ENCODE data around the gene TLE3. TPM values are rescaled to one million over a fixed set of nuclear protein-coding genes. Genes with fewer than 3 reads are reported as not detected.
A peak's percentile ranks its signal among the peaks of the same experiment; 100 is the strongest.

Gene TLE3
- polyA plus RNA-seq, 2 of the 4 experiments (the other 2 are of a cell fraction): 4.6 to 5.3 TPM

GRCh38 chr15:70118599-70118998 is 20.9 kb upstream of the TLE3 start (continued):
- TF ChIP-seq ESRRA (IDR thresholded peaks at IDR 0.05; ENCODE audit: borderline replicate concordance, low read length) (no peak), RNF2 (IDR thresholded peaks at IDR 0.05; ENCODE audit: borderline replicate concordance, low read depth) (no peak), CBX8 (IDR thresholded peaks at IDR 0.05) (no peak), PHF8 (IDR thresholded peaks at IDR 0.05; ENCODE audit: borderline replicate concordance, low read depth) (no peak), NR3C1 (IDR thresholded peaks at IDR 0.05) (no peak), SREBF2 (IDR thresholded peaks at IDR 0.05) (no peak), HOXB5 (CRISPR knock-in tag; IDR thresholded peaks at IDR 0.05) (no peak), USF2 (IDR thresholded peaks at IDR 0.05) (no peak), MAFK (IDR thresholded peaks at IDR 0.05; ENCODE audit: partially characterized antibody) (no peak)
- TF ChIP-seq, protein P1, sequence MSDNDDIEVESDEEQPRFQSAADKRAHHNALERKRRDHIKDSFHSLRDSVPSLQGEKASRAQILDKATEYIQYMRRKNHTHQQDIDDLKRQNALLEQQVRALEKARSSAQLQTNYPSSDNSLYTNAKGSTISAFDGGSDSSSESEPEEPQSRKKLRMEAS (IDR thresholded peaks at IDR 0.05): no peak

- H3K9me3 ChIP-seq: no peaks in the 10 kb centered on the region
- ChIA-PET CTCF (interaction anchor here (2.6 kb wide), 1 partner anchor 13 kb away, joined by 11 read pairs; no protein-coding TSS in a partner anchor), POLR2A (no interaction called here)
- no peak for FAIRE-seq
- whole genome bisulfite sequencing (ENCODE audit: missing lambda C conversion rate): 42% methylated on average over 3 of the region's 3 CpGs
- H3K4me1 ChIP-seq: peaks cover 9% of the 10 kb centered on the region
- TF ChIP-seq, protein P2, sequence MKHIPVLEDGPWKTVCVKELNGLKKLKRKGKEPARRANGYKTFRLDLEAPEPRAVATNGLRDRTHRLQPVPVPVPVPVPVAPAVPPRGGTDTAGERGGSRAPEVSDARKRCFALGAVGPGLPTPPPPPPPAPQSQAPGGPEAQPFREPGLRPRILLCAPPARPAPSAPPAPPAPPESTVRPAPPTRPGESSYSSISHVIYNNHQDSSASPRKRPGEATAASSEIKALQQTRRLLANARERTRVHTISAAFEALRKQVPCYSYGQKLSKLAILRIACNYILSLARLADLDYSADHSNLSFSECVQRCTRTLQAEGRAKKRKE (CRISPR knock-in tag; IDR thresholded peaks at IDR 0.05; ENCODE audit: low read depth): no peak
- no peak for TF ChIP-seq CEBPB (IDR thresholded peaks at IDR 0.05)
- no peak overlapping the region for H3K4me2 ChIP-seq
- no peak overlapping the region for H3K4me3 ChIP-seq
- DNase-seq (ENCODE audit: low read depth in 1 of 2, low spot score in 1 of 2): no peak
- no peak overlapping the region for H3K27ac ChIP-seq
- no peak for ATAC-seq
These were observed 18.6 kb upstream of the TLE3 start for GRCh38 chr15:70116317-70116716.

GRCh38 chr15:70114221-70114620 is 16.5 kb upstream of the TLE3 start:
- peaks cover 8% of the 10 kb centered on the region for H3K4me1 ChIP-seq
- H3K27ac ChIP-seq: no peak overlapping the region
- ChIA-PET POLR2A (no interaction called here), CTCF (interaction anchor here (1.4 to 2.6 kb wide), 2 partner anchors 10 to 471 kb away, joined by 3 to 11 read pairs; no protein-coding TSS in a partner anchor)
- ATAC-seq (peak in 1 of 2 experiments; percentile 16; a peak in 2 of 6 replicates), DNase-seq (ENCODE audit: low read depth in 1 of 2, low spot score in 1 of 2) (no peak), FAIRE-seq (no peak)
- no peaks in the 10 kb centered on the region for H3K9me3 ChIP-seq
- H3K4me2 ChIP-seq: no peak overlapping the region
- 37% methylated on average over 3 of the region's 3 CpGs for whole genome bisulfite sequencing (ENCODE audit: missing lambda C conversion rate)
- TF ChIP-seq CHD2 (IDR thresholded peaks at IDR 0.05; ENCODE audit: low read length, partially characterized antibody): no peak
- TF ChIP-seq, protein P3, sequence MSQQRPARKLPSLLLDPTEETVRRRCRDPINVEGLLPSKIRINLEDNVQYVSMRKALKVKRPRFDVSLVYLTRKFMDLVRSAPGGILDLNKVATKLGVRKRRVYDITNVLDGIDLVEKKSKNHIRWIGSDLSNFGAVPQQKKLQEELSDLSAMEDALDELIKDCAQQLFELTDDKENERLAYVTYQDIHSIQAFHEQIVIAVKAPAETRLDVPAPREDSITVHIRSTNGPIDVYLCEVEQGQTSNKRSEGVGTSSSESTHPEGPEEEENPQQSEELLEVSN (IDR thresholded peaks at IDR 0.05; ENCODE audit: borderline replicate concordance, low read depth): no peak
- no peak for TF ChIP-seq JUN (IDR thresholded peaks at IDR 0.05)
- TF ChIP-seq HOXB5 (CRISPR knock-in tag; IDR thresholded peaks at IDR 0.05): no peak
- TF ChIP-seq NPAS2 (CRISPR knock-in tag; IDR thresholded peaks at IDR 0.05; ENCODE audit: borderline replicate concordance): no peak
- no peak for TF ChIP-seq MYC (IDR thresholded peaks at IDR 0.05; ENCODE audit: borderline replicate concordance, low read length)
- no peak for TF ChIP-seq EHMT2 (IDR thresholded peaks at IDR 0.05; ENCODE audit: low read depth)
- TF ChIP-seq FOXS1 (CRISPR knock-in tag; IDR thresholded peaks at IDR 0.05): no peak
- no peak for TF ChIP-seq ZFP36 (IDR thresholded peaks at IDR 0.05; ENCODE audit: borderline replicate concordance, partially characterized antibody)
- TF ChIP-seq EHF (CRISPR knock-in tag; IDR thresholded peaks at IDR 0.05): no peak
- TF ChIP-seq RNF2 (IDR thresholded peaks at IDR 0.05; ENCODE audit: borderline replicate concordance, low read depth): no peak
- TF ChIP-seq HEYL (CRISPR knock-in tag; IDR thresholded peaks at IDR 0.05): no peak
- no peak for TF ChIP-seq POLR2AphosphoS2 (conservative IDR thresholded peaks at IDR 0.05; ENCODE audit: low read length)
- no peak for TF ChIP-seq HDAC2 (IDR thresholded peaks at IDR 0.05)
- no peak for TF ChIP-seq ZNF302 (CRISPR knock-in tag; IDR thresholded peaks at IDR 0.05)
- no peak for TF ChIP-seq GATA3 (IDR thresholded peaks at IDR 0.05; ENCODE audit: borderline replicate concordance)
- no peak overlapping the region for H3K4me3 ChIP-seq

Measured in A549 (cell line).